ENCODE measurements around the gene IMMP2L. TPM values are rescaled to one million over a fixed set of nuclear protein-coding genes. Genes with fewer than 3 reads are reported as not detected.

Gene IMMP2L
- total RNA-seq, 1 experiment from 2014 or later, result 8.8 TPM

- ChIA-PET POLR2A (no interaction called here), CTCF (no interaction called here)
- intact Hi-C loops (cut with micrococcal nuclease; ENCODE audit: unreplicated experiment), result no loop called here
- Histone ChIP-seq H3K9me3 (ENCODE audit: control insufficient read depth, insufficient read depth, low read depth, low read length) (no peaks in the 10 kb centered on the region), H3K27me3 (ENCODE audit: control insufficient read depth, insufficient read depth, low read length) (no peaks in the 10 kb centered on the region), H3K27ac (ENCODE audit: low read length) (no peak overlapping the region), H3K36me3 (ENCODE audit: control insufficient read depth, insufficient read depth, low read length) (no peaks in the 10 kb centered on the region), H3K4me3 (ENCODE audit: low read depth in 2 of 2, low read length in 2 of 2) (no peak overlapping the region), H3K4me1 (ENCODE audit: control insufficient read depth, insufficient read depth, low read length) (no peaks in the 10 kb centered on the region)
- no peak for DNase-seq (ENCODE audit: low read depth, low spot score)
- BruUV-seq (replicated peaks), result no TSS peak
- TF ChIP-seq POLR2AphosphoS5 (IDR thresholded peaks at IDR 0.05; ENCODE audit: low read depth, low read length) (no peak), SIN3A (IDR thresholded peaks at IDR 0.05; ENCODE audit: borderline replicate concordance, insufficient read depth, low read depth, low read length) (no peak), TCF7L2 (IDR thresholded peaks at IDR 0.05; ENCODE audit: low read depth, low read length) (no peak), REST (IDR thresholded peaks at IDR 0.05; ENCODE audit: insufficient read depth in 1 of 2, low read depth in 2 of 2, low read length in 1 of 2) (no peak), CTCF (IDR thresholded peaks at IDR 0.05) (no peak)
- no peak for ATAC-seq
- in situ Hi-C loops (cut with HindIII; ENCODE audit: low pct_unique_long_range_greater_than_20kb, low sequenced_read_pairs), result no loop called here
Observed at GRCh38 chr7:111049971-111050680, 512.2 kb downstream of the IMMP2L start.

GRCh38 chr7:111047595-111047994 is 514.7 kb downstream of the IMMP2L start:
- no peak for DNase-seq (ENCODE audit: low read depth, low spot score)
- CTCF ChIA-PET, result no interaction called here
- POLR2A ChIA-PET, result no interaction called here
- H3K27me3 ChIP-seq (ENCODE audit: control insufficient read depth, insufficient read depth, low read length), result no peaks in the 10 kb centered on the region
- H3K27ac ChIP-seq (ENCODE audit: low read length), result no peak overlapping the region
- no peaks in the 10 kb centered on the region for H3K36me3 ChIP-seq (ENCODE audit: control insufficient read depth, insufficient read depth, low read length)
- no peaks in the 10 kb centered on the region for H3K4me1 ChIP-seq (ENCODE audit: control insufficient read depth, insufficient read depth, low read length)
- BruUV-seq (replicated peaks), result no TSS peak
- TF ChIP-seq CTCF (IDR thresholded peaks at IDR 0.05) (no peak), POLR2AphosphoS5 (IDR thresholded peaks at IDR 0.05; ENCODE audit: low read depth, low read length) (no peak), REST (IDR thresholded peaks at IDR 0.05; ENCODE audit: insufficient read depth in 1 of 2, low read depth in 2 of 2, low read length in 1 of 2) (no peak), SIN3A (IDR thresholded peaks at IDR 0.05; ENCODE audit: borderline replicate concordance, insufficient read depth, low read depth, low read length) (no peak), TCF7L2 (IDR thresholded peaks at IDR 0.05; ENCODE audit: low read depth, low read length) (no peak)
- in situ Hi-C loops (cut with HindIII; ENCODE audit: low pct_unique_long_range_greater_than_20kb, low sequenced_read_pairs) (no loop called here), intact Hi-C loops (cut with micrococcal nuclease; ENCODE audit: unreplicated experiment) (no loop called here)
- H3K9me3 ChIP-seq (ENCODE audit: control insufficient read depth, insufficient read depth, low read depth, low read length), result no peaks in the 10 kb centered on the region
- no peak for ATAC-seq
- no peak overlapping the region for H3K4me3 ChIP-seq (ENCODE audit: low read depth in 2 of 2, low read length in 2 of 2)
